Neural crest cell (in vitro differentiated cells): ENCODE data around the gene ELP5. TPM values are rescaled to one million over a fixed set of nuclear protein-coding genes. Genes with fewer than 3 reads are reported as not detected.
A peak's percentile ranks its signal among the peaks of the same experiment; 100 is the strongest.

Experiments used
- DNase-seq: peaks from one replicate; pipeline ENCODE4 v3.0.0; 2021; ENCODE audit warnings: low read depth, mixed read lengths, low spot score
- H3K27ac Mint-ChIP-seq: one replicate; pipeline ENCODE4 v1.8.0; 2021; ENCODE audit warnings: mild to moderate bottlenecking, mixed read lengths; ENCODE audit not compliant: unreplicated experiment
- H3K27me3 Mint-ChIP-seq: 2 replicates; pipeline ENCODE4 v1.8.0; 2021; ENCODE audit warnings: low read depth, mild to moderate bottlenecking, mixed read lengths
- H3K36me3 Mint-ChIP-seq: 2 replicates; pipeline ENCODE4 v1.8.0; 2021; ENCODE audit warnings: low read depth, mild to moderate bottlenecking, mixed read lengths
- H3K4me1 Mint-ChIP-seq: 2 replicates; pipeline ENCODE4 v1.8.0; 2021; ENCODE audit warnings: mixed read lengths
- H3K4me3 Mint-ChIP-seq: one replicate; pipeline ENCODE4 v1.8.0; 2021; ENCODE audit warnings: mild to moderate bottlenecking, mixed read lengths
- H3K9me3 Mint-ChIP-seq: 2 replicates; pipeline ENCODE4 v1.8.0; 2021; ENCODE audit warnings: mixed read lengths
- total RNA-seq: library from RNA; stranded (reverse); gene quantifications from 2 replicates; pipeline ENCODE4 v1.2.1, GENCODE V29; 2021
- TF ChIP-seq, protein P1 (sequence below): fragments of 200-600 bp; sonication (generic); conservative IDR thresholded peaks from 2 replicates; pipeline ENCODE4 v1.5.0; 2021; ENCODE audit warnings: antibody characterized with exemption, mild to moderate bottlenecking

The ELP5 gene
- total RNA-seq, 1 donor from 2014 or later: 77.4 TPM

DNA sequence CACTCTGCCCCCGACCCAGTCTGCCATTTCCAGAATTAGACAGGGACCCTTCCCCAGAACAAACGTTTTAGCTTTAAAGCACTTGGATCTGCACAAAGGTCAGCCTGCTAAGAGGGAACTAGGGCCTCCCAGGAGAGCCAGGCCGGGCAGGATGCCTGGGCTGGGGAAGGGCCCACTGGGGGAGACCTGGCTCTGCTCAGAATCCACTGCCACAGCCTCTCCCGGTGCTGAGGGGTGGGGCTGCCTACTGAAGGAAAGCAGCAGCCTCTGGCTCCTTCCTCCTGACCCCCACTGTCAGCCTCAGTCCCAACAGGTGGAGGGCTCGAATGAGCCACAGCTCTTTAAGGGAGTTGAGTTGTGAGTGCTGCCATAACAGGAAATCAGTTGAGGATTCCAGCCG lies 40.7 kb downstream of the ELP5 start:
- Mint-ChIP-seq H3K27ac (no peak overlapping the region), H3K4me1 (peaks cover 21% of the 10 kb centered on the region), H3K36me3 (no peaks in the 10 kb centered on the region), H3K4me3 (peak overlapping the region; percentile 52), H3K27me3 (peaks cover 68% of the 10 kb centered on the region), H3K9me3 (no peaks in the 10 kb centered on the region)
- TF ChIP-seq, protein P1, sequence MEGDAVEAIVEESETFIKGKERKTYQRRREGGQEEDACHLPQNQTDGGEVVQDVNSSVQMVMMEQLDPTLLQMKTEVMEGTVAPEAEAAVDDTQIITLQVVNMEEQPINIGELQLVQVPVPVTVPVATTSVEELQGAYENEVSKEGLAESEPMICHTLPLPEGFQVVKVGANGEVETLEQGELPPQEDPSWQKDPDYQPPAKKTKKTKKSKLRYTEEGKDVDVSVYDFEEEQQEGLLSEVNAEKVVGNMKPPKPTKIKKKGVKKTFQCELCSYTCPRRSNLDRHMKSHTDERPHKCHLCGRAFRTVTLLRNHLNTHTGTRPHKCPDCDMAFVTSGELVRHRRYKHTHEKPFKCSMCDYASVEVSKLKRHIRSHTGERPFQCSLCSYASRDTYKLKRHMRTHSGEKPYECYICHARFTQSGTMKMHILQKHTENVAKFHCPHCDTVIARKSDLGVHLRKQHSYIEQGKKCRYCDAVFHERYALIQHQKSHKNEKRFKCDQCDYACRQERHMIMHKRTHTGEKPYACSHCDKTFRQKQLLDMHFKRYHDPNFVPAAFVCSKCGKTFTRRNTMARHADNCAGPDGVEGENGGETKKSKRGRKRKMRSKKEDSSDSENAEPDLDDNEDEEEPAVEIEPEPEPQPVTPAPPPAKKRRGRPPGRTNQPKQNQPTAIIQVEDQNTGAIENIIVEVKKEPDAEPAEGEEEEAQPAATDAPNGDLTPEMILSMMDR: no peak
- DNase-seq: no peak

DNA sequence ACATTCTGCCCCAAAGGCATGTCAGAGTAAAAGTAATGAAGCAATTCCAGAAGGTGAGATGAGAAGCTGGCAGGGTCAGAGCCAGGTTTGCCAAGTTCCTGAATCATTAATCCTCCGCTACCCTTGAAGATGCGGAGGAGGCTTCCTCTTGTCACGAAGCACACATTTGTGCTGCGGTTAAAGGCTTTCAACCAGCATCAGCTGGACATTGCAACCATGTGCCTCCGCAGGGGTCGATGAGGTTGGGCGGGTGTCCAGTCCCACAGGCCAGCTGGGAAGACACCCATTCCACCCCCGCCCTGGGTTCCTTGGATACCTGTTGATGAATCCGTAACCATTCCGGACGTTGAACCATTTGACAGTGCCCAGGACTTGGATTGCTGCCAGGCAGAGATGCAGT lies 41.1 kb downstream of the ELP5 start:
- no peak for DNase-seq
- Mint-ChIP-seq H3K4me1 (peaks cover 21% of the 10 kb centered on the region), H3K36me3 (no peaks in the 10 kb centered on the region), H3K4me3 (peak overlapping the region; percentile 52), H3K9me3 (no peaks in the 10 kb centered on the region), H3K27ac (no peak overlapping the region), H3K27me3 (peaks cover 70% of the 10 kb centered on the region)
- TF ChIP-seq, protein P1: no peak

DNA sequence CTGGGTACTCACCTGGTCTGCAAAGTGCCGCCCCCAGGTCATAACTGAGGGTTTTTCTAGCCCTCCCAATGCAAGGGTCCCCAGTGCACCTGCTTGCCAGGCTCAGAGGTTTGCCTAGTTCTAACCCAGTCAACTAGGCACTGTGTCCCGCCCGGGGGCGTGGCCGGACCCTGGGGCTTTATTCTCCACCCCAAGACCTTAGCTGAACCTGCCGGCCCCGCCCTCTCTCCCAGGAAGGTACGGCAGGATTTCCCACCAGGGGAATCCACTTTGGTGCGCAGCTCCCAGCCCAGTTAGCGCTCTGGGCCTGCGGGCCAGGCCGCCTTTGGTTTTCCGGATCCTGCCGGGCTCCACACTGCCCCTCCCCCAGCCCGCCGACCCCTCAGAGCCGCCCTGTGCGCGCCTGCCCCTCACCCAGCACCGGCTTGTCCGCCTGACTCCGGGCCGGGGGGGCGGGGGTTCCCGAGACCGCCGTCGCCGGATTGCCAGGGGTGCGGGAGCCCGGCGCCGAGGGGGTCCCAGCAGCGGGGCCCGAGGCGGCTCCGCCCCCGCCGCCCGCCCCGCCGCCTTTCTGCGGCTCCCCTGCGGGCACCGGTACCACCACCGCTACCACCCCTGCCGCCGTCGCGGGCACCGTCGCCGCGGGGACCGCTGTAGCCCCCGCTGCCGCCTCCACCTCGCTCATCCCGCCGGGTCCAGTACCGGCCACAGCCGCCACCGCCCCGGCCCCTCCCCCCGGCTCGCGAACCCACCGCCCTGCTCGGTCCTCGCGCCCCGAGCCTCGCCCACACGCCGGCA lies 42.0 kb downstream of the ELP5 start:
- TF ChIP-seq, protein P1: no peak
- H3K4me3 Mint-ChIP-seq: peak overlapping the region; percentile 52
- H3K4me1 Mint-ChIP-seq: peaks cover 21% of the 10 kb centered on the region
- H3K27me3 Mint-ChIP-seq: peaks cover 74% of the 10 kb centered on the region
- H3K27ac Mint-ChIP-seq: no peak overlapping the region
- H3K36me3 Mint-ChIP-seq: no peaks in the 10 kb centered on the region
- H3K9me3 Mint-ChIP-seq: no peaks in the 10 kb centered on the region
- DNase-seq: no peak

DNA sequence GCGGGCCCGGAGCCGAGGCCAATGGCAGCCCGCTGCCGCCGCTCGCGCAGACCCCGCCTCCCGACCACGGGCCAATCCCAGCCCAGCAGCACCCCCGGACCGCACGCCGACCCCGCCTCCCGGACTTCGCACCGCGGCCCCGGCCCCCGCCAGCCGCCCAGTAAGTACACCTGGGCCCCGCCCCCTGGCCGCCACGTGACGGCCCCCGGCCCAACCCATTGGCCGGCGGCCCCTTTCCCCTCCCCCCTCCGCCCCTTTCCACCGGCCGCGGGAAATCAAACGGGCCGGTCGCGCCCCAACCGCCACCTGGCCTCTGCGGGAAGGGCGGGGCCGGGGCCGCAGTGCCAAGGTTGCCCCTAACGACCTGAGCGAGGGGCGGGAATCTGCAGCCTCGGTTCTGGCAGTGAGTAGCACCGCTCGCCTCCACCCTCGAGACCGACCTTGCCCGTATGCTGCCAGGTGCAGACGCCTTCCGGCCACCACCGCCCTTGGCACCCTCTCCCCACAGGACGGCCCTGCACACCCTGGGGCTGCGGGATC lies 42.7 kb downstream of the ELP5 start, which contains the start of gene YBX2:
Gene YBX2 (minus strand): TSS at position 26 of the 540 bp plus-strand sequence. CDS start 139 bp downstream, outside the sequence.
- H3K4me3 Mint-ChIP-seq: peak within 1 kb of the TSS; percentile 76
- H3K27me3 Mint-ChIP-seq: peaks cover 74% of the 10 kb centered on the region
- H3K4me1 Mint-ChIP-seq: peaks cover 21% of the 10 kb centered on the region
- no peaks in the 10 kb centered on the region for H3K36me3 Mint-ChIP-seq
- TF ChIP-seq, protein P1: no peak
- no peak within 1 kb of the TSS for H3K27ac Mint-ChIP-seq
- peak; percentile 54 for DNase-seq
- H3K9me3 Mint-ChIP-seq: no peaks in the 10 kb centered on the region

DNA sequence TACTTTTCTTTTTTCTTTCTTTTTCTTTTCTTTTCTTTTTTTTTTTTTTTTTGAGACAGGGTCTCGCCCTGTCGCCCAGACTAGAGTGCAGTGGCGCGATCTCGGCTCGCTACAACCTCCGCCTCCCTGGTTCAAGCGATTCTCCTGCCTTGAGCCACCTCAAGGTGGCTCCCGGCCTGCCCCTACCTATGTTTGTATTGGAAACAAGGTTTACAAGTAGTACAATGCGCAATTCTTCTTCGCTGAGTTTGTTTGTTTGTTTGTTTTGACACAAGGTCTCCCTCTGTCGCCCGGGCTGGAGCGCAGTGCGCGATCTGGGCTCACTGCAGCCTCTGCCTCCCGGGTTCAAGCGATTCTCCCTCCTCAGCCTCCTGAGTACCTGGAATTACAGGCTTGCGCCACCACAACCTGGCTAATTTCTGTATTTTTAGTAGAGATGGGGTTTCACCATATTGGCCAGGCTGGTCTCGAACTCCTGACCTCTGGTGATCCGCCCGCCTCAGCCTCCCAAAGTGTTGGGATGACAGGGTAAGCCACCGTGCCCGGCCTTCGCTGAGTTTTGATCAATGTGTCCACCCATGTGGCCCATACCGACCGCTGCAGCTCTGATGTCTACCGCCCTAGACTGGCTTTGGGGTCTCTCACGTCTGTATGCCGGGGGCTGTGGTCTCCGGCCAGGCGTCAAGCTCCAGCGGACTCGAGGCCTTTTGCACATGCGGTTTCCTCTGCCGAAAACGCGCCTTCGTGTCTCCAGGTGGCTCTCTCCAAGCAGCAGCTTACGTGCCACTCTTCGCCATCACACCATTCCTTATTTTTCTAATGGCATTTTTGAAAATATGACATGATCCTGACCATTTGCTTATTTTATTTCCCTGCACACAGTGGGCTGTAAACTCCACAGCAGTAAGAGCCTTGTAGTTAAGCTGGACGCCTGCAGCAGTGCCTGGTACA lies 43.5 kb downstream of the ELP5 start:
- Mint-ChIP-seq H3K4me1 (peaks cover 21% of the 10 kb centered on the region), H3K27me3 (peaks cover 72% of the 10 kb centered on the region), H3K9me3 (no peaks in the 10 kb centered on the region), H3K27ac (no peak overlapping the region), H3K4me3 (peak overlapping the region; percentile 76), H3K36me3 (no peaks in the 10 kb centered on the region)
- TF ChIP-seq, protein P1: no peak
- DNase-seq: no peak
